CD14-positive monocyte (primary cell): Measurements from ENCODE around the gene HBG2. TPM values are rescaled to one million over a fixed set of nuclear protein-coding genes. Genes with fewer than 3 reads are reported as not detected.

ENCODE experiments used
- DNase-seq, 3 donors: peaks; one replicate each; pipeline ENCODE4 v3.0.0-alpha.2; 2011 to 2022
- H2AFZ ChIP-seq: 2 replicates; pipeline ENCODE4 v1.6.0; 2012; ENCODE audit warnings: mild to moderate bottlenecking, low read depth, low read length, inconsistent platforms; ENCODE audit not compliant: insufficient read depth, poor library complexity, severe bottlenecking
- H3K27ac ChIP-seq, 2 donors: 1 replicate in 1 of 2; 2 replicates in 1 of 2; pipeline ENCODE4 v1.5.1; 2012 to 2013; ENCODE audit warnings: low read length in 2 of 2, control low read depth in 1 of 2, inconsistent platforms in 1 of 2, low read depth in 1 of 2, mild to moderate bottlenecking in 1 of 2
- H3K27me3 ChIP-seq, 2 donors: one replicate each; pipeline versions ENCODE4 v1.6.0 to v1.6.1; 2011 to 2013; ENCODE audit warnings: low read length in 2 of 2; ENCODE audit not compliant: control insufficient read depth in 2 of 2, insufficient read depth in 2 of 2
- H3K36me3 ChIP-seq, 2 donors: replicated peaks in 1 of 2; 1 replicate in 1 of 2; 2 replicates in 1 of 2; pipeline versions ENCODE4 v1.5.1 to v1.6.1; 2012 to 2013; ENCODE audit warnings: low read length in 2 of 2, control low read depth in 1 of 2, inconsistent platforms in 1 of 2, mild to moderate bottlenecking in 1 of 2; ENCODE audit not compliant: insufficient read depth in 2 of 2, control insufficient read depth in 1 of 2
- H3K4me1 ChIP-seq, 2 donors: 1 replicate in 1 of 2; 2 replicates in 1 of 2; pipeline versions ENCODE4 v1.5.1 to v1.6.1; 2012 to 2013; ENCODE audit warnings: low read length in 2 of 2, control low read depth in 1 of 2, inconsistent platforms in 1 of 2, mild to moderate bottlenecking in 1 of 2, moderate library complexity in 1 of 2; ENCODE audit not compliant: insufficient read depth in 2 of 2, control insufficient read depth in 1 of 2
- H3K4me2 ChIP-seq: replicated peaks from 2 replicates; pipeline ENCODE3; 2012; ENCODE audit warnings: low read length, moderate library complexity, mild to moderate bottlenecking; ENCODE audit not compliant: poor library complexity, severe bottlenecking; ENCODE audit errors: extremely low read depth
- H3K4me3 ChIP-seq, 3 experiments: fragments of 200-600 bp in 1 of 3; sonication (generic) in 1 of 3; replicated peaks in 1 of 3; 1 replicate in 2 of 3; 2 replicates in 1 of 3; pipeline ENCODE4 v1.5.1; 2011 to 2013; ENCODE audit warnings: low read length in 3 of 3, mild to moderate bottlenecking in 3 of 3, control low read depth in 2 of 3, low read depth in 2 of 3, inconsistent platforms in 1 of 3, moderate library complexity in 1 of 3
- H3K79me2 ChIP-seq: 2 replicates; pipeline ENCODE4 v1.6.0; 2012; ENCODE audit warnings: mild to moderate bottlenecking, control low read depth, inconsistent platforms, low read length, moderate library complexity; ENCODE audit not compliant: insufficient read depth
- H3K9ac ChIP-seq: 2 replicates; pipeline ENCODE4 v1.6.0; 2017; ENCODE audit warnings: low read length, mild to moderate bottlenecking; ENCODE audit not compliant: insufficient read depth, poor library complexity, severe bottlenecking
- H3K9me3 ChIP-seq, 2 donors: replicated peaks in 1 of 2; 1 replicate in 1 of 2; 2 replicates in 1 of 2; pipeline versions ENCODE4 v1.5.1 to v1.6.1; 2012 to 2013; ENCODE audit warnings: low read length in 2 of 2, control low read depth in 1 of 2; ENCODE audit not compliant: control insufficient read depth in 1 of 2, insufficient read depth in 1 of 2
- H4K20me1 ChIP-seq: 2 replicates; pipeline ENCODE4 v1.6.0; 2012; ENCODE audit warnings: mild to moderate bottlenecking, low read length, control low read depth, moderate library complexity; ENCODE audit not compliant: insufficient read depth
- H3K27ac Mint-ChIP-seq, 7 donors: one replicate each; pipeline ENCODE4 v1.8.0; 2020; ENCODE audit warnings: mild to moderate bottlenecking in 7 of 7, mixed read lengths in 7 of 7, moderate library complexity in 6 of 7, inconsistent platforms in 2 of 7
- H3K27me3 Mint-ChIP-seq, 3 donors: one replicate each; pipeline ENCODE4 v1.8.0; 2021 to 2022; ENCODE audit warnings: low read depth in 3 of 3, mild to moderate bottlenecking in 3 of 3, mixed read lengths in 3 of 3, moderate library complexity in 3 of 3, inconsistent platforms in 1 of 3
- H3K36me3 Mint-ChIP-seq, 2 donors: one replicate each; pipeline ENCODE4 v1.8.0; 2020; ENCODE audit warnings: mixed read lengths in 2 of 2, inconsistent platforms in 1 of 2, mild to moderate bottlenecking in 1 of 2
- H3K4me1 Mint-ChIP-seq: one replicate; pipeline ENCODE4 v1.8.0; 2020; ENCODE audit warnings: mild to moderate bottlenecking, mixed read lengths
- H3K4me3 Mint-ChIP-seq, 2 donors: one replicate each; pipeline ENCODE4 v1.8.0; 2020; ENCODE audit warnings: mild to moderate bottlenecking in 2 of 2, mixed read lengths in 2 of 2, moderate library complexity in 1 of 2
- H3K9me3 Mint-ChIP-seq, 7 donors: one replicate each; pipeline ENCODE4 v1.8.0; 2020 to 2022; ENCODE audit warnings: mixed read lengths in 7 of 7, mild to moderate bottlenecking in 6 of 7, moderate library complexity in 6 of 7, inconsistent platforms in 2 of 7
- WGBS: methylation state at CpG from one replicate; pipeline ENCODE4 v1.1.5; 2013; ENCODE audit warnings: missing lambda C conversion rate; ENCODE audit not compliant: insufficient coverage; 5-methylcytosine and 5-hydroxymethylcytosine counted together
- intact Hi-C, 2 donors: fragments of 100-400 bp; cut with micrococcal nuclease; formaldehyde crosslinking; loops; one replicate each; pipeline versions ENCODE4 v1.15.0 to v1.15.1; 2023
- polyA plus RNA-seq, 3 donors: library from polyadenylated mRNA; depleted of rRNA in 1 of 3; unstranded in 2 of 3; stranded (reverse) in 1 of 3; fragments of 300-500 nt in 2 of 3; fragments of >200 nt in 1 of 3; fragmentation: Illumina TruSeq in 2 of 3; gene quantifications; 1 replicate in 2 of 3; 2 replicates in 1 of 3; pipeline ENCODE4 v1.2.3, GENCODE V29; 2012 to 2021
- TF ChIP-seq, protein P1 (sequence below): fragments of 200-600 bp; IDR thresholded peaks from one replicate; pipeline ENCODE4 v1.8.0; 2022; ENCODE audit warnings: antibody characterized with exemption, mild to moderate bottlenecking

The HBG2 gene
- polyA plus RNA-seq, 3 donors: 5.1 TPM; not detected in 2

DNA sequence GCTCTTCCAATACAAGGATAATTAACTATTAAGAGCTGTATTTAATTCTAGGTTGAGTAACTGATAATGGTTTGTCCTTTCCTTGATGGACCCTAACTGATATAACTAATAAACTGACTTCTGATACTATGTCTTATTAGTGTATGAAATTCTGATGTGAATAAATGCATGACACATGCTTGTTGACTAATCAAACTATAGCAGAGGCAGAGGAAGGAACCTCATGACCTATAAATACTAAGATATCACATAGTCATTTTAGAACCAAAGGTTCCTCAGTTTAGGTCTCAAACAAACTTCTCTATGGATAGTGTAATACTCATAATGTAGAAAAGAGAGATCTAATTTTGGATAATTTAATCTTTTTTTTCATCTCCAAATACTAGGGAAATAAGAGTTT, 15.5 kb downstream of the HBG2 start:
- H3K9ac ChIP-seq: no peak overlapping the region
- Mint-ChIP-seq H3K4me3 (no peak overlapping the region), H3K27me3 (peaks cover 0 to 2% (median 1%) of the 10 kb centered on the region in 3 donors), H3K9me3 (peaks cover 0 to 1% (median 0%) of the 10 kb centered on the region in 7 donors), H3K4me1 (peaks cover 6% of the 10 kb centered on the region), H3K36me3 (no peaks in the 10 kb centered on the region), H3K27ac (no peak overlapping the region)
- H3K9me3 ChIP-seq: no peaks in the 10 kb centered on the region
- no peaks in the 10 kb centered on the region for H3K4me1 ChIP-seq
- no peaks in the 10 kb centered on the region for H3K36me3 ChIP-seq
- H3K4me2 ChIP-seq: no peak overlapping the region
- no peaks in the 10 kb centered on the region for H3K79me2 ChIP-seq
- H3K27me3 ChIP-seq: no peaks in the 10 kb centered on the region
- DNase-seq: no peak
- no peak overlapping the region for H3K4me3 ChIP-seq
- H3K27ac ChIP-seq: no peak overlapping the region
- intact Hi-C loops: no loop called here
- no peak overlapping the region for H2AFZ ChIP-seq
- no peaks in the 10 kb centered on the region for H4K20me1 ChIP-seq
- TF ChIP-seq, protein P1, sequence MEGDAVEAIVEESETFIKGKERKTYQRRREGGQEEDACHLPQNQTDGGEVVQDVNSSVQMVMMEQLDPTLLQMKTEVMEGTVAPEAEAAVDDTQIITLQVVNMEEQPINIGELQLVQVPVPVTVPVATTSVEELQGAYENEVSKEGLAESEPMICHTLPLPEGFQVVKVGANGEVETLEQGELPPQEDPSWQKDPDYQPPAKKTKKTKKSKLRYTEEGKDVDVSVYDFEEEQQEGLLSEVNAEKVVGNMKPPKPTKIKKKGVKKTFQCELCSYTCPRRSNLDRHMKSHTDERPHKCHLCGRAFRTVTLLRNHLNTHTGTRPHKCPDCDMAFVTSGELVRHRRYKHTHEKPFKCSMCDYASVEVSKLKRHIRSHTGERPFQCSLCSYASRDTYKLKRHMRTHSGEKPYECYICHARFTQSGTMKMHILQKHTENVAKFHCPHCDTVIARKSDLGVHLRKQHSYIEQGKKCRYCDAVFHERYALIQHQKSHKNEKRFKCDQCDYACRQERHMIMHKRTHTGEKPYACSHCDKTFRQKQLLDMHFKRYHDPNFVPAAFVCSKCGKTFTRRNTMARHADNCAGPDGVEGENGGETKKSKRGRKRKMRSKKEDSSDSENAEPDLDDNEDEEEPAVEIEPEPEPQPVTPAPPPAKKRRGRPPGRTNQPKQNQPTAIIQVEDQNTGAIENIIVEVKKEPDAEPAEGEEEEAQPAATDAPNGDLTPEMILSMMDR: no peak

DNA sequence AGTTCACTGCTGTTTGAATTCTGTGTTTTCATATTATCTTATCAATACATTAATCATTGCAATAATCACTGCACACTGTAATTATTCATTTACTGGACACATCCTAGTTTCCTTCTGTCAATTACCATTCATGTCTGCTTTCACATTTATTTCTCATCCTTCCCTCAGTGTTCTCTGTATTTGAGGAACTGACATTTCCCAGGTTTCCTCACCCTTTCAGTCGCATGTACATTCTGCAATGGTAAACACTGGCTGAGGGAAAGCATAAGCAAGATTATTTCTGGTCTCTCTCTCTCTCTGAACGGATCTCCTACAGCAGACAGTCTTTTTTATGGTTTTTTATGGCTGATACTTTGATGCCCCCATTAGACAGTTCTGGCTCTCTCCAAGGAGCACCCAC, 16.1 kb downstream of the HBG2 start:
- WGBS: 0% methylated on average over 1 of the region's 2 CpGs
- Mint-ChIP-seq H3K27me3 (peaks cover 0 to 2% (median 1%) of the 10 kb centered on the region in 3 donors), H3K36me3 (no peaks in the 10 kb centered on the region), H3K9me3 (no peaks in the 10 kb centered on the region), H3K27ac (no peak overlapping the region), H3K4me3 (no peak overlapping the region), H3K4me1 (peaks cover 7% of the 10 kb centered on the region)
- no peaks in the 10 kb centered on the region for H3K9me3 ChIP-seq
- no peaks in the 10 kb centered on the region for H4K20me1 ChIP-seq
- no peaks in the 10 kb centered on the region for H3K27me3 ChIP-seq
- no peaks in the 10 kb centered on the region for H3K79me2 ChIP-seq
- H3K36me3 ChIP-seq: no peaks in the 10 kb centered on the region
- H3K9ac ChIP-seq: no peak overlapping the region
- H3K27ac ChIP-seq: no peak overlapping the region
- no peak overlapping the region for H3K4me3 ChIP-seq
- intact Hi-C loops: no loop called here
- H3K4me1 ChIP-seq: no peaks in the 10 kb centered on the region
- no peak overlapping the region for H3K4me2 ChIP-seq
- TF ChIP-seq, protein P1: no peak
- DNase-seq: no peak
- no peak overlapping the region for H2AFZ ChIP-seq
